ENCODE data around the gene INPP5D.

INPP5D gene

DNA sequence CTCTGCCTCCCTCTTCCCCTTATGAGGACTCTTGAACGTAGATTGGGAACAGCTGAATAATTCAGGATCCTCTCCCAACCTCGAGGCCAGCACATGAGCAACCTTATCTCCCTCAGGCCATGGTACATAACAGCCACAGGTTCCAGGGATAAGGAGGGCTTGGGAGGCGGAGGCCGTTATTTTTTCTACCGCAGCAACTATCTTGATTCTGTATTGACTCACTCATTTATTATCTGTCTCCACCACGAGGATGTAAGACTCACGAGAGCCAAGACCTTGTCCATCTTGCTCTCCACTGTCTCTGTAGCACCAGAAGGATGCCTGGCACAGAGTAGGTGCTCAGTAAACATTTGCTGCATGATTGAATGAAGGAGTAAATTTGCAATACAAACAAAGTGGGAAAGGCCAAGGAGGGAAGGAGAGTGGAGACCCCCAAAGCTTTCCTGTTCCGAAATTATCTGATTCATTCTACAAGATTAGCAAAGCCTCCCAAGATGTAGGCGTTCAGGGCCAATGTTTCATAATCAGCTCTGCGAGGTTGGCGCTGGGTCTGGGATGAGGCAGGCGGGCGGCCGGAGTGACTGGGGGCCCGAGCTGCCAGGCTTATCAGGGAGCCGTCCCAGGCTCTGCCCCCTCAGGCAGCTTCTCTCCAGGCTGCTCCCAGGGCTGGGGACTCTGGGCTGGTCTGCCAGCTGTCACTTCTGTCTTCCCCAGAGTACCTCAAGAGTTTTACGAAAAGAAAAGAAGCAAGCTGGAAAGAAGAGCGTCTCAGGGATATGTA lies 31.6 kb downstream of the INPP5D start:
- Histone ChIP-seq H3K4me3 (ENCODE audit: low read depth in 1 of 2, low read length in 2 of 2) (no peak overlapping the region), H2AFZ (ENCODE audit: low read depth, low read length) (no peak overlapping the region), H3K79me2 (ENCODE audit: insufficient read depth, low read length) (peaks cover 11% of the 10 kb centered on the region; the same call in 1 of the 2 replicates), H3K9ac (ENCODE audit: low read depth, low read length) (no peak overlapping the region), H3K9me3 (ENCODE audit: insufficient read depth, low read length, severe bottlenecking) (no peaks in the 10 kb centered on the region), H3K27me3 (ENCODE audit: insufficient read depth, low read length, poor library complexity) (no peaks in the 10 kb centered on the region), H3K4me1 (ENCODE audit: insufficient read depth, low read length) (no peaks in the 10 kb centered on the region), H4K20me1 (ENCODE audit: insufficient read depth, low read length) (peaks cover 24% of the 10 kb centered on the region), H3K27ac (ENCODE audit: low read length) (no peak overlapping the region), H3K4me2 (ENCODE audit: insufficient read depth, low read length) (no peak overlapping the region), H3K36me3 (ENCODE audit: insufficient read depth, low read length) (peaks cover 9% of the 10 kb centered on the region)
- DNase-seq = no peak
- ATAC-seq (ENCODE audit: insufficient read depth, low read depth) = no peak
- no peak for TF ChIP-seq EZH2 (IDR thresholded peaks at IDR 0.05; ENCODE audit: borderline replicate concordance, low read depth, low read length, severe bottlenecking)
- TF ChIP-seq, protein P1, sequence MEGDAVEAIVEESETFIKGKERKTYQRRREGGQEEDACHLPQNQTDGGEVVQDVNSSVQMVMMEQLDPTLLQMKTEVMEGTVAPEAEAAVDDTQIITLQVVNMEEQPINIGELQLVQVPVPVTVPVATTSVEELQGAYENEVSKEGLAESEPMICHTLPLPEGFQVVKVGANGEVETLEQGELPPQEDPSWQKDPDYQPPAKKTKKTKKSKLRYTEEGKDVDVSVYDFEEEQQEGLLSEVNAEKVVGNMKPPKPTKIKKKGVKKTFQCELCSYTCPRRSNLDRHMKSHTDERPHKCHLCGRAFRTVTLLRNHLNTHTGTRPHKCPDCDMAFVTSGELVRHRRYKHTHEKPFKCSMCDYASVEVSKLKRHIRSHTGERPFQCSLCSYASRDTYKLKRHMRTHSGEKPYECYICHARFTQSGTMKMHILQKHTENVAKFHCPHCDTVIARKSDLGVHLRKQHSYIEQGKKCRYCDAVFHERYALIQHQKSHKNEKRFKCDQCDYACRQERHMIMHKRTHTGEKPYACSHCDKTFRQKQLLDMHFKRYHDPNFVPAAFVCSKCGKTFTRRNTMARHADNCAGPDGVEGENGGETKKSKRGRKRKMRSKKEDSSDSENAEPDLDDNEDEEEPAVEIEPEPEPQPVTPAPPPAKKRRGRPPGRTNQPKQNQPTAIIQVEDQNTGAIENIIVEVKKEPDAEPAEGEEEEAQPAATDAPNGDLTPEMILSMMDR (IDR thresholded peaks at IDR 0.05; ENCODE audit: borderline replicate concordance, extremely low read depth, low read length, poor library complexity, severe bottlenecking) = no peak

DNA sequence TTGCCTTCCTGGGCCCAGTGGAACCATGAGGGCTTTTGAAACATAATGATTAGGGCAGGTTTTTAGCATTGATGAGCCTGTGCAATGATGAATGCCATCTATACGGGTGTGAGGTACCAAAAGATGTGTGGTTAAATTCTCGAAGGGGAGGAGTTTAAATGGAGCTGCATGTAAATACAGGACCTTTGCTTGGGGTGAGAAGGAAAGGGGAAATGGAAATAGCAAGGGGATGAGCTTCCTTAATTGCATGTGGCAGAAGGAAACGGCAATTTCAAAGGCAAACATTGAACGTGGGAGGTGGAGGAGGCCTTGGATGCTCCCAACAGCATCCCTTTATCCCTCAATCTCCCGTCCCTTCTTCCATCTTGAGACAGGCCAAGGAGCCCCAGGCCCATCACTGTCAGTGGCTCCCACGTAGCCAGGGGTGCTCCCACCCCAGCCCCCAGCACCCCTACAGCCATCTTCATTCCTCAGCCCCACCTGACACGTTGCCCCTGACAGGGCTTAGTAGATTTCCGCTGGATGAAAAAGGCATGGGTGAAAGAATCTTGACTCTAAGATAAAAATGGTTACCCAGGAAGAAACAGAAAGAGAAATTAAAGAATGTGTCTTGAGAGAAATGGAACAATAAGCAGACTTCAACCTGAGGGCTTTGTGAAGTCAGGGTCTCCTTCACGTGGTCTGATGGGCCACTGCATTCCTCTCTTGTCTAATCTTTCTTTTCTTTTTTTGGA lies 32.5 kb downstream of the INPP5D start:
- Histone ChIP-seq H3K9ac (ENCODE audit: low read depth, low read length) (no peak overlapping the region), H3K79me2 (ENCODE audit: insufficient read depth, low read length) (peaks cover 11% of the 10 kb centered on the region; the same call in 1 of the 2 replicates), H3K4me1 (ENCODE audit: insufficient read depth, low read length) (no peaks in the 10 kb centered on the region), H3K9me3 (ENCODE audit: insufficient read depth, low read length, severe bottlenecking) (no peaks in the 10 kb centered on the region), H2AFZ (ENCODE audit: low read depth, low read length) (no peak overlapping the region), H3K4me3 (ENCODE audit: low read depth in 1 of 2, low read length in 2 of 2) (no peak overlapping the region), H3K27ac (ENCODE audit: low read length) (no peak overlapping the region), H3K27me3 (ENCODE audit: insufficient read depth, low read length, poor library complexity) (no peaks in the 10 kb centered on the region), H3K36me3 (ENCODE audit: insufficient read depth, low read length) (peaks cover 9% of the 10 kb centered on the region), H4K20me1 (ENCODE audit: insufficient read depth, low read length) (peaks cover 24% of the 10 kb centered on the region), H3K4me2 (ENCODE audit: insufficient read depth, low read length) (no peak overlapping the region)
- TF ChIP-seq, protein P1 (IDR thresholded peaks at IDR 0.05; ENCODE audit: borderline replicate concordance, extremely low read depth, low read length, poor library complexity, severe bottlenecking) = no peak
- TF ChIP-seq EZH2 (IDR thresholded peaks at IDR 0.05; ENCODE audit: borderline replicate concordance, low read depth, low read length, severe bottlenecking) = no peak
- ATAC-seq (ENCODE audit: insufficient read depth, low read depth) (no peak), DNase-seq (no peak)

DNA sequence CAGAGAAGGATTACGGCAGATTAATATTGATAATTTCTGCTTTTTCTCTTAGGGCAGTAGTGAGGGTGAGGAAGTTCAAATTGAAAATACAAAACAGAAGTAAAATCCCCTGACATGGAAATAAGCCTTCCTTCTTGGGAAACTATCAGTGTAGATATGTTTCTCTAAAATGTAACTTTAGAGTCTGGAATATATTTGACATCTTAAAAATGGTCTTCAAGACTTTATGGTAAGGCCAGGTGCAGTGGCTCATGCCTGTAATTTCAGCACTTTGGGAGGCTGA lies 33.0 kb downstream of the INPP5D start:
- H3K4me2 ChIP-seq (ENCODE audit: insufficient read depth, low read length) = no peak overlapping the region
- no peak for TF ChIP-seq EZH2 (IDR thresholded peaks at IDR 0.05; ENCODE audit: borderline replicate concordance, low read depth, low read length, severe bottlenecking)
- TF ChIP-seq, protein P1 (IDR thresholded peaks at IDR 0.05; ENCODE audit: borderline replicate concordance, extremely low read depth, low read length, poor library complexity, severe bottlenecking) = no peak
- H3K27me3 ChIP-seq (ENCODE audit: insufficient read depth, low read length, poor library complexity) = no peaks in the 10 kb centered on the region
- no peak overlapping the region for H3K9ac ChIP-seq (ENCODE audit: low read depth, low read length)
- no peaks in the 10 kb centered on the region for H3K9me3 ChIP-seq (ENCODE audit: insufficient read depth, low read length, severe bottlenecking)
- no peak overlapping the region for H3K27ac ChIP-seq (ENCODE audit: low read length)
- no peak overlapping the region for H2AFZ ChIP-seq (ENCODE audit: low read depth, low read length)
- H3K4me3 ChIP-seq (ENCODE audit: low read depth in 1 of 2, low read length in 2 of 2) = no peak overlapping the region
- peaks cover 11% of the 10 kb centered on the region; the same call in 1 of the 2 replicates for H3K79me2 ChIP-seq (ENCODE audit: insufficient read depth, low read length)
- ATAC-seq (ENCODE audit: insufficient read depth, low read depth) = no peak
- peaks cover 26% of the 10 kb centered on the region for H4K20me1 ChIP-seq (ENCODE audit: insufficient read depth, low read length)
- H3K4me1 ChIP-seq (ENCODE audit: insufficient read depth, low read length) = no peaks in the 10 kb centered on the region
- H3K36me3 ChIP-seq (ENCODE audit: insufficient read depth, low read length) = peaks cover 9% of the 10 kb centered on the region
- no peak for DNase-seq
